ENCODE measurements around the gene NFATC1.

Gene NFATC1

GRCh38 chr18:79549638-79550000 lies 153.9 kb downstream of the NFATC1 start:
- Histone ChIP-seq H3K27me3 (ENCODE audit: control insufficient read depth, insufficient read depth, low read length) (no peaks in the 10 kb centered on the region), H3K4me1 (ENCODE audit: control insufficient read depth, insufficient read depth, low read length) (no peaks in the 10 kb centered on the region), H3K9me3 (ENCODE audit: control insufficient read depth, low read length) (no peaks in the 10 kb centered on the region), H3K36me3 (ENCODE audit: control insufficient read depth, insufficient read depth, low read length) (no peaks in the 10 kb centered on the region), H3K4me3 (ENCODE audit: low read length) (no peak overlapping the region), H3K9ac (ENCODE audit: low read length) (no peak overlapping the region)

DNA sequence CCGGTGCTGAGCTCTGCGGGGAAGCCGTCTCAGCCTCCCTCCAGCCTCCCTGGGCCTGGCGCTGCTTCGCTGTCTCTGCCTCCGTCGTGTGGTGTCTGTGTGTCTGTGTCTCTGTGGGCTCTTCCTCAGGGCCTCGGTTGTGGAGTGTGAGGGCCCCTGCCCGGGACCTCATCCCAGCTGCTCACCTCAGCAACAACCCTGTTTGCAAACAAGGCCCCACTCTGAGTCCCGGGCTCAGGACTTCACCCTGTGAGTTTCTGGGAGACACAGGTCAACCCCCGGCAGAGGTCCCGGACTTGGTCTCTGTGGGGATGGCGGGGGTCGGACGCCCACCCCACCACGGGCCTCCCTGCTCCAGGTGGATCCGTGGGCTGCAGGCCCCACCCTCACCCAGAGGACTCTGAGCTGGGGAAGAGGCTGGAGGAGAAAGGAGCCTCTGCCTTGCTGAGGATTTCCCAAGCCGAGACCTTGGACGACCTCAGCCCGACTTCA lies 156.5 kb downstream of the NFATC1 start:
- H3K9ac ChIP-seq (ENCODE audit: low read length): no peak overlapping the region
- H3K9me3 ChIP-seq (ENCODE audit: control insufficient read depth, low read length): no peaks in the 10 kb centered on the region
- H3K27me3 ChIP-seq (ENCODE audit: control insufficient read depth, insufficient read depth, low read length): no peaks in the 10 kb centered on the region
- no peak overlapping the region for H3K4me3 ChIP-seq (ENCODE audit: low read length)
- no peaks in the 10 kb centered on the region for H3K36me3 ChIP-seq (ENCODE audit: control insufficient read depth, insufficient read depth, low read length)
- no peaks in the 10 kb centered on the region for H3K4me1 ChIP-seq (ENCODE audit: control insufficient read depth, insufficient read depth, low read length)

GRCh38 chr18:79552696-79553095 lies 157.0 kb downstream of the NFATC1 start:
- Histone ChIP-seq H3K9me3 (ENCODE audit: control insufficient read depth, low read length) (no peaks in the 10 kb centered on the region), H3K36me3 (ENCODE audit: control insufficient read depth, insufficient read depth, low read length) (no peaks in the 10 kb centered on the region), H3K4me1 (ENCODE audit: control insufficient read depth, insufficient read depth, low read length) (no peaks in the 10 kb centered on the region), H3K9ac (ENCODE audit: low read length) (no peak overlapping the region), H3K4me3 (ENCODE audit: low read length) (no peak overlapping the region), H3K27me3 (ENCODE audit: control insufficient read depth, insufficient read depth, low read length) (no peaks in the 10 kb centered on the region)

DNA sequence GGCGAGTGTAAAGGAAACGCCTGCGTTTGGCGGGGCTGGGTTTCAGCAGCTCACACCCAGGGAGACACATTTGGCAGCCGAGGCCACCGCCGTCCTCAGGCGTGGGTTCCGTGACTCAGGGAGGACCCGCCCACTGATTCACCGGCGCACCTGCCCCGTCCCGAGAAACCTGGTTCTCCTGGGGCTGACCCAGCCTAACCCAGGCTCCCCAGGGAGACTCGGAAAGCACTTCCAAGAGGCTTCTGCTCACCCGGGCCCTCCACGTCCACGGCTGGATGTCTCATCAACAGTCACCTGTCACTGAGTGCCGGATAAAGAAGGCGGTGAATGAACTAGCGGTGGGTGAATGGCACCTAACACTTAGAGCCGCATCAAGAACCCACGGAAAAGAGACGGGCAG lies 157.4 kb downstream of the NFATC1 start:
- no peaks in the 10 kb centered on the region for H3K36me3 ChIP-seq (ENCODE audit: control insufficient read depth, insufficient read depth, low read length)
- no peak overlapping the region for H3K9ac ChIP-seq (ENCODE audit: low read length)
- H3K27me3 ChIP-seq (ENCODE audit: control insufficient read depth, insufficient read depth, low read length): no peaks in the 10 kb centered on the region
- H3K4me1 ChIP-seq (ENCODE audit: control insufficient read depth, insufficient read depth, low read length): no peaks in the 10 kb centered on the region
- H3K9me3 ChIP-seq (ENCODE audit: control insufficient read depth, low read length): no peaks in the 10 kb centered on the region
- H3K4me3 ChIP-seq (ENCODE audit: low read length): no peak overlapping the region

DNA sequence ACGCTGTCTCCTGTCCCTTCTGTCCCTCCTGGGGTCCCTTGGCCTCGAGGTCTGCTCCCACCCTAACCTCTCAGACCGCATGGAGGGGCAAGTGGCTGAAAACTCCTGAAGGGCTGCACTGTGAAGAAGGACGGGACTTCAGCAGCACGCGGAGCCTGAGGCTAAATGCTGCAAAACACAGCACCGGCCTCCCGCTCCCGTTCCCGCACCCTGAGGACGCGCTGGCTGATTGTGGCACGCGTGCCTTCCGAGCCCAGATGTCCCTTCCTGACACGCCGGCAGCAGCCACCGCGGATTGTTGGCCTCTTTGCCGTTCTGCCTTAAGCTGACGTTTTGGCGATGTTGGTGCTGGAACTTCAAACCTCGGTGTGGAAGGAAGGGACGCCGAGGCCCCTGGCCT lies 158.0 kb downstream of the NFATC1 start:
- no peaks in the 10 kb centered on the region for H3K36me3 ChIP-seq (ENCODE audit: control insufficient read depth, insufficient read depth, low read length)
- no peaks in the 10 kb centered on the region for H3K4me1 ChIP-seq (ENCODE audit: control insufficient read depth, insufficient read depth, low read length)
- no peaks in the 10 kb centered on the region for H3K9me3 ChIP-seq (ENCODE audit: control insufficient read depth, low read length)
- no peak overlapping the region for H3K9ac ChIP-seq (ENCODE audit: low read length)
- H3K4me3 ChIP-seq (ENCODE audit: low read length): no peak overlapping the region
- no peaks in the 10 kb centered on the region for H3K27me3 ChIP-seq (ENCODE audit: control insufficient read depth, insufficient read depth, low read length)

- Histone ChIP-seq H3K36me3 (ENCODE audit: control insufficient read depth, insufficient read depth, low read length) (no peaks in the 10 kb centered on the region), H3K4me3 (ENCODE audit: low read length) (no peak overlapping the region), H3K4me1 (ENCODE audit: control insufficient read depth, insufficient read depth, low read length) (no peaks in the 10 kb centered on the region), H3K27me3 (ENCODE audit: control insufficient read depth, insufficient read depth, low read length) (no peaks in the 10 kb centered on the region), H3K9me3 (ENCODE audit: control insufficient read depth, low read length) (no peaks in the 10 kb centered on the region), H3K9ac (ENCODE audit: low read length) (no peak overlapping the region)
These were observed 158.6 kb downstream of the NFATC1 start for GRCh38 chr18:79554321-79554720.

- H3K9ac ChIP-seq (ENCODE audit: low read length): no peak overlapping the region
- H3K4me1 ChIP-seq (ENCODE audit: control insufficient read depth, insufficient read depth, low read length): no peaks in the 10 kb centered on the region
- no peaks in the 10 kb centered on the region for H3K9me3 ChIP-seq (ENCODE audit: control insufficient read depth, low read length)
- no peaks in the 10 kb centered on the region for H3K36me3 ChIP-seq (ENCODE audit: control insufficient read depth, insufficient read depth, low read length)
- H3K27me3 ChIP-seq (ENCODE audit: control insufficient read depth, insufficient read depth, low read length): no peaks in the 10 kb centered on the region
- H3K4me3 ChIP-seq (ENCODE audit: low read length): no peak overlapping the region
These were observed 159.4 kb downstream of the NFATC1 start for GRCh38 chr18:79554945-79555645.

- H3K36me3 ChIP-seq (ENCODE audit: control insufficient read depth, insufficient read depth, low read length): no peaks in the 10 kb centered on the region
- no peaks in the 10 kb centered on the region for H3K27me3 ChIP-seq (ENCODE audit: control insufficient read depth, insufficient read depth, low read length)
- H3K9me3 ChIP-seq (ENCODE audit: control insufficient read depth, low read length): no peaks in the 10 kb centered on the region
- no peak overlapping the region for H3K4me3 ChIP-seq (ENCODE audit: low read length)
- no peak overlapping the region for H3K9ac ChIP-seq (ENCODE audit: low read length)
- H3K4me1 ChIP-seq (ENCODE audit: control insufficient read depth, insufficient read depth, low read length): no peaks in the 10 kb centered on the region
These were observed 160.2 kb downstream of the NFATC1 start for GRCh38 chr18:79555885-79556284.

- H3K27me3 ChIP-seq (ENCODE audit: control insufficient read depth, insufficient read depth, low read length): no peaks in the 10 kb centered on the region
These were observed 161.3 kb downstream of the NFATC1 start for GRCh38 chr18:79556829-79557585.

GRCh38 chr18:79558196-79558932 lies 162.6 kb downstream of the NFATC1 start:
- no peak overlapping the region for H3K4me3 ChIP-seq (ENCODE audit: low read length)
- H3K4me1 ChIP-seq (ENCODE audit: control insufficient read depth, insufficient read depth, low read length): no peaks in the 10 kb centered on the region
- H3K9ac ChIP-seq (ENCODE audit: low read length): no peak overlapping the region
- no peaks in the 10 kb centered on the region for H3K27me3 ChIP-seq (ENCODE audit: control insufficient read depth, insufficient read depth, low read length)
- H3K36me3 ChIP-seq (ENCODE audit: control insufficient read depth, insufficient read depth, low read length): no peaks in the 10 kb centered on the region
- H3K9me3 ChIP-seq (ENCODE audit: control insufficient read depth, low read length): no peaks in the 10 kb centered on the region

More at GRCh38 chr18:79556829-79557585, 161.3 kb downstream of the NFATC1 start:
- Histone ChIP-seq H3K4me1 (ENCODE audit: control insufficient read depth, insufficient read depth, low read length) (no peaks in the 10 kb centered on the region), H3K9ac (ENCODE audit: low read length) (no peak overlapping the region), H3K9me3 (ENCODE audit: control insufficient read depth, low read length) (no peaks in the 10 kb centered on the region), H3K4me3 (ENCODE audit: low read length) (no peak overlapping the region), H3K36me3 (ENCODE audit: control insufficient read depth, insufficient read depth, low read length) (no peaks in the 10 kb centered on the region)

- Histone ChIP-seq H3K4me1 (ENCODE audit: control insufficient read depth, insufficient read depth, low read length) (no peaks in the 10 kb centered on the region), H3K4me3 (ENCODE audit: low read length) (no peak overlapping the region), H3K9ac (ENCODE audit: low read length) (no peak overlapping the region), H3K9me3 (ENCODE audit: control insufficient read depth, low read length) (no peaks in the 10 kb centered on the region), H3K27me3 (ENCODE audit: control insufficient read depth, insufficient read depth, low read length) (no peaks in the 10 kb centered on the region), H3K36me3 (ENCODE audit: control insufficient read depth, insufficient read depth, low read length) (no peaks in the 10 kb centered on the region)
These were observed 163.2 kb downstream of the NFATC1 start for GRCh38 chr18:79558933-79559416.

DNA sequence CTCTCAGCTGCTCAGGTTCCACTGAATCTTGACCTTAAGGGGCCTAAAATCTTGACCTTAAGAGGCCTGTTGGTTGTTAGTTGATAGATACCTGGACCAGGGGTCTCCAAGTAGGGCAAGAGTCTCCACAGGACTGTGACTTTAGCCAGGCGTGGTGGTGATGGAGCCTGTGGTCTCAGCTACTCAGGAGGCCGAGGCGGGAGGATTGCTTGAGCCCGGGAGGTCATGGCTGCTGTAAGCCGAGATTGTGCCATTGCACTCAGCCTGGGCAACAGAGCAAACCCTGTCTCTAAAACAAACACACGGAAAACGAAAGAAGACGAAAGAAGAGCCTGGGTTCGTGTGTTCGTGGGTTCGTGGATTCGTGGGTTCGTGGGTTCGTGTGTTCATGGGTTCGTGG lies 163.7 kb downstream of the NFATC1 start:
- Histone ChIP-seq H3K27me3 (ENCODE audit: control insufficient read depth, insufficient read depth, low read length) (no peaks in the 10 kb centered on the region), H3K9me3 (ENCODE audit: control insufficient read depth, low read length) (no peaks in the 10 kb centered on the region), H3K9ac (ENCODE audit: low read length) (no peak overlapping the region), H3K4me3 (ENCODE audit: low read length) (no peak overlapping the region), H3K4me1 (ENCODE audit: control insufficient read depth, insufficient read depth, low read length) (no peaks in the 10 kb centered on the region), H3K36me3 (ENCODE audit: control insufficient read depth, insufficient read depth, low read length) (no peaks in the 10 kb centered on the region)
